ENCODE results near the gene TBC1D9.

- TF ChIP-seq, protein P1, sequence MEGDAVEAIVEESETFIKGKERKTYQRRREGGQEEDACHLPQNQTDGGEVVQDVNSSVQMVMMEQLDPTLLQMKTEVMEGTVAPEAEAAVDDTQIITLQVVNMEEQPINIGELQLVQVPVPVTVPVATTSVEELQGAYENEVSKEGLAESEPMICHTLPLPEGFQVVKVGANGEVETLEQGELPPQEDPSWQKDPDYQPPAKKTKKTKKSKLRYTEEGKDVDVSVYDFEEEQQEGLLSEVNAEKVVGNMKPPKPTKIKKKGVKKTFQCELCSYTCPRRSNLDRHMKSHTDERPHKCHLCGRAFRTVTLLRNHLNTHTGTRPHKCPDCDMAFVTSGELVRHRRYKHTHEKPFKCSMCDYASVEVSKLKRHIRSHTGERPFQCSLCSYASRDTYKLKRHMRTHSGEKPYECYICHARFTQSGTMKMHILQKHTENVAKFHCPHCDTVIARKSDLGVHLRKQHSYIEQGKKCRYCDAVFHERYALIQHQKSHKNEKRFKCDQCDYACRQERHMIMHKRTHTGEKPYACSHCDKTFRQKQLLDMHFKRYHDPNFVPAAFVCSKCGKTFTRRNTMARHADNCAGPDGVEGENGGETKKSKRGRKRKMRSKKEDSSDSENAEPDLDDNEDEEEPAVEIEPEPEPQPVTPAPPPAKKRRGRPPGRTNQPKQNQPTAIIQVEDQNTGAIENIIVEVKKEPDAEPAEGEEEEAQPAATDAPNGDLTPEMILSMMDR (IDR thresholded peaks at IDR 0.05; ENCODE audit: insufficient read depth, low read length, poor library complexity, severe bottlenecking) = no peak
- no peak for TF ChIP-seq EZH2phosphoT487 (conservative IDR thresholded peaks at IDR 0.05; ENCODE audit: low read length)
Observed at GRCh38 chr4:140718241-140718952, 37.8 kb downstream of the TBC1D9 start.

All from SU-DHL-6 (cell line).